ENCODE data around the gene CCDC97. TPM values are rescaled to one million over a fixed set of nuclear protein-coding genes. Genes with fewer than 3 reads are reported as not detected.

The CCDC97 gene
- total and polyA plus RNA-seq, 11 donors = 10.0 to 22.2 (median 14.2) TPM

- H3K9me3 ChIP-seq = no peaks in the 10 kb centered on the region
- H3K4me3 ChIP-seq = no peak overlapping the region
- ATAC-seq (peak in 1 of 4 donors; percentile 52), DNase-seq (no peak)
- peaks cover 3 to 81% (median 64%) of the 10 kb centered on the region in 9 donors for H3K36me3 ChIP-seq
- intact Hi-C loops (cut with DNase I) = loop anchor here in 6 of 10 donors (2.0 to 10.0 kb wide), 6 partner anchors 33 to 245 kb away; partner anchors contain the start of genes B3GNT8 (in 2 of the 6) and TGFB1 (in 1 of the 6)
- peak overlapping the region in 1 of 12 donors; percentile 73 for H3K27ac ChIP-seq
- WGBS, 4 donors = 74 to 85% (median 79%) methylated on average over 16 to 20 of the region's 20 CpGs
- H3K27me3 ChIP-seq = no peaks in the 10 kb centered on the region
- peaks cover 3 to 39% (median 33%) of the 10 kb centered on the region in 12 donors for H3K4me1 ChIP-seq
- TF ChIP-seq POLR2A (IDR thresholded peaks at IDR 0.05) (no peak), CTCF (IDR thresholded peaks at IDR 0.05) (no peak)
These were observed 9.7 kb downstream of the CCDC97 start for GRCh38 chr19:41319500-41320184.

GRCh38 chr19:41320185-41320518 is 10.2 kb downstream of the CCDC97 start:
- TF ChIP-seq POLR2A (IDR thresholded peaks at IDR 0.05) (no peak), CTCF (IDR thresholded peaks at IDR 0.05) (no peak)
- intact Hi-C loops (cut with DNase I) = loop anchor here in 6 of 10 donors (2.0 to 10.0 kb wide), 5 partner anchors 33 to 245 kb away; partner anchors contain the start of genes B3GNT8 (in 1 of the 6) and TGFB1 (in 1 of the 6)
- Histone ChIP-seq H3K27ac (peak overlapping the region in 1 of 12 donors; percentile 73), H3K27me3 (no peaks in the 10 kb centered on the region), H3K4me1 (peaks cover 4 to 44% (median 39%) of the 10 kb centered on the region in 12 donors), H3K36me3 (peaks cover 3 to 76% (median 60%) of the 10 kb centered on the region in 9 donors), H3K9me3 (no peaks in the 10 kb centered on the region), H3K4me3 (no peak overlapping the region)
- DNase-seq (no peak), ATAC-seq (no peak)
- WGBS, 4 donors = 78 to 88% (median 83%) methylated on average over 6 to 11 of the region's 11 CpGs

- peaks cover 4 to 48% (median 43%) of the 10 kb centered on the region in 12 donors for H3K4me1 ChIP-seq
- intact Hi-C loops (cut with DNase I) = loop anchor here in 6 of 10 donors (2.0 to 10.0 kb wide), 5 partner anchors 32 to 244 kb away; partner anchors contain the start of genes B3GNT8 (in 1 of the 6) and TGFB1 (in 1 of the 6)
- H3K36me3 ChIP-seq = peaks cover 3 to 72% (median 58%) of the 10 kb centered on the region in 9 donors
- ATAC-seq = no peak
- peak overlapping the region in 1 of 12 donors; percentile 73 for H3K27ac ChIP-seq
- DNase-seq = no peak
- H3K9me3 ChIP-seq = no peaks in the 10 kb centered on the region
- H3K27me3 ChIP-seq = no peaks in the 10 kb centered on the region
- TF ChIP-seq POLR2A (IDR thresholded peaks at IDR 0.05) (no peak), CTCF (IDR thresholded peaks at IDR 0.05) (no peak)
- 82 to 91% (median 85%) methylated on average over 4 of the region's 4 CpGs for WGBS, 4 donors
- H3K4me3 ChIP-seq = no peak overlapping the region
These were observed 10.6 kb downstream of the CCDC97 start for GRCh38 chr19:41320568-41320967.

GRCh38 chr19:41321204-41321599 is 11.2 kb downstream of the CCDC97 start:
- DNase-seq (peak in 1 of 5 donors; percentile 46), ATAC-seq (no peak)
- H3K4me1 ChIP-seq = peaks cover 4 to 55% (median 49%) of the 10 kb centered on the region in 12 donors
- H3K27ac ChIP-seq = peak overlapping the region in 8 of 12 donors; percentile 22 to 95 (median 91)
- H3K4me3 ChIP-seq = no peak overlapping the region
- H3K9me3 ChIP-seq = no peaks in the 10 kb centered on the region
- H3K36me3 ChIP-seq = peaks cover 3 to 66% (median 52%) of the 10 kb centered on the region in 9 donors
- intact Hi-C loops (cut with DNase I) = loop anchor here in 6 of 10 donors (2.0 to 10.0 kb wide), 5 partner anchors 32 to 244 kb away; partner anchors contain the start of genes B3GNT8 (in 1 of the 6) and TGFB1 (in 1 of the 6)
- H3K27me3 ChIP-seq = no peaks in the 10 kb centered on the region
- no peak for TF ChIP-seq POLR2A (IDR thresholded peaks at IDR 0.05)
- TF ChIP-seq CTCF (IDR thresholded peaks at IDR 0.05) = no peak
- 63 to 85% (median 73%) methylated on average over 6 to 7 of the region's 7 CpGs for WGBS, 4 donors

Measured in heart left ventricle (tissue), 16 donors.